SK-N-SH (cell line): ENCODE measurements around the gene ELMO2. TPM values are rescaled to one million over a fixed set of nuclear protein-coding genes. Genes with fewer than 3 reads are reported as not detected.
"Not testable (repeated sequence)": the region's sequence is repeated elsewhere in the genome, so short reads cannot be mapped to it uniquely, and the experiment has no call there.

ENCODE experiments used
- CTCF ChIA-PET: fragments of 300-600, 350-600 bp; formaldehyde crosslinking; extraction: SDS; loops from one replicate; lab custom pipeline; 2021; lab: Yijun Ruan, JAX
- POLR2A ChIA-PET: fragments of 350-600 bp; sonication (Branson Sonifier 250); formaldehyde crosslinking; extraction: SDS; loops from one replicate; lab custom pipeline; 2020; ENCODE audit warnings: antibody characterized with exemption, inconsistent platforms; lab: Yijun Ruan, JAX
- DNase-seq: peaks from one replicate; pipeline ENCODE4 v3.0.0; 2012
- H2AFZ ChIP-seq: fragments of 200-600 bp; sonication (generic); 2 replicates; pipeline ENCODE4 v1.8.1; 2016; ENCODE audit warnings: antibody characterized with exemption, mild to moderate bottlenecking, low read depth
- H3F3A ChIP-seq: fragments of 200-600 bp; sonication (generic); replicated peaks from 2 replicates; pipeline ENCODE3; 2016; ENCODE audit warnings: antibody characterized with exemption, mild to moderate bottlenecking; ENCODE audit not compliant: insufficient read depth
- H3K27ac ChIP-seq, 2 experiments: fragments of 200-500 bp in 1 of 2; fragments of 200-600 bp in 1 of 2; sonication (Bioruptor generic) in 1 of 2; sonication (generic), shearing (Covaris generic) in 1 of 2; 2 replicates each; pipeline versions ENCODE4 v1.5.1 to v1.6.1; 2014 to 2016; ENCODE audit warnings: low read depth in 2 of 2, inconsistent platforms in 1 of 2, low read length in 1 of 2, mild to moderate bottlenecking in 1 of 2, mixed read lengths in 1 of 2
- H3K27me3 ChIP-seq: fragments of 200-600 bp; sonication (generic), shearing (Covaris generic); 2 replicates; pipeline ENCODE4 v1.6.1; 2016; ENCODE audit warnings: mixed run types; ENCODE audit not compliant: insufficient read depth
- H3K36me3 ChIP-seq, 2 experiments: fragments of 200-500 bp in 1 of 2; fragments of 200-600 bp in 1 of 2; sonication (Bioruptor generic) in 1 of 2; sonication (generic) in 1 of 2; replicated peaks in 1 of 2; 2 replicates each; pipeline versions ENCODE3 to v1.5.1; 2014 to 2016; ENCODE audit warnings: low read length in 1 of 2, mild to moderate bottlenecking in 1 of 2; ENCODE audit not compliant: insufficient read depth in 2 of 2, control insufficient read depth in 1 of 2
- H3K4me1 ChIP-seq, 2 experiments: fragments of 200-500 bp in 1 of 2; fragments of 200-600 bp in 1 of 2; sonication (Bioruptor generic) in 1 of 2; sonication (generic), shearing (Covaris generic) in 1 of 2; 2 replicates each; pipeline versions ENCODE4 v1.5.1 to v1.6.1; 2014 to 2016; ENCODE audit warnings: low read depth in 1 of 2, low read length in 1 of 2, mixed run types in 1 of 2; ENCODE audit not compliant: insufficient read depth in 2 of 2, control insufficient read depth in 1 of 2
- H3K4me2 ChIP-seq: fragments of 200-600 bp; sonication (generic), shearing (Covaris generic); 2 replicates; pipeline ENCODE4 v1.6.1; 2017; ENCODE audit warnings: mixed run types
- H3K4me3 ChIP-seq, 2 experiments: fragments of 200-500 bp in 1 of 2; fragments of 200-600 bp in 1 of 2; sonication (Bioruptor generic) in 1 of 2; sonication (generic), shearing (Covaris generic) in 1 of 2; 2 replicates each; pipeline versions ENCODE4 v1.5.1 to v1.8.1; 2014 to 2016; ENCODE audit warnings: low read depth in 2 of 2, inconsistent platforms in 1 of 2, low read length in 1 of 2, mild to moderate bottlenecking in 1 of 2, mixed read lengths in 1 of 2, moderate library complexity in 1 of 2
- H3K79me2 ChIP-seq: fragments of 200-600 bp; sonication (generic); 2 replicates; pipeline ENCODE4 v1.8.1; 2017; ENCODE audit warnings: mild to moderate bottlenecking; ENCODE audit not compliant: insufficient read depth
- H3K9ac ChIP-seq: fragments of 200-600 bp; sonication (generic); 2 replicates; pipeline ENCODE4 v1.6.1; 2017; ENCODE audit warnings: mixed run types
- H3K9me2 ChIP-seq: fragments of 200-600 bp; sonication (generic); 2 replicates; pipeline ENCODE4 v1.6.1; 2017; ENCODE audit warnings: mixed run types
- H3K9me3 ChIP-seq: fragments of 200-600 bp; sonication (generic); 2 replicates; pipeline ENCODE4 v1.6.1; 2017; ENCODE audit warnings: mixed run types, mild to moderate bottlenecking, moderate library complexity
- H4K20me1 ChIP-seq: fragments of 200-600 bp; sonication (generic); 2 replicates; pipeline ENCODE4 v1.6.1; 2017; ENCODE audit warnings: mild to moderate bottlenecking, mixed run types; ENCODE audit not compliant: insufficient read depth
- FOXM1 ChIP-seq: IDR thresholded peaks from 2 replicates; pipeline ENCODE4 v1.4.0; 2012; ENCODE audit warnings: low read depth, mild to moderate bottlenecking
- GABPA ChIP-seq: IDR thresholded peaks from 2 replicates; pipeline ENCODE4 v1.4.0; 2012; ENCODE audit warnings: low read depth, mild to moderate bottlenecking
- GATA2 ChIP-seq: sonication (generic); formaldehyde crosslinking; IDR thresholded peaks from 2 replicates; pipeline ENCODE4 v1.5.0; 2020; ENCODE audit warnings: mild to moderate bottlenecking, missing genetic modification reagents
- RAD21 ChIP-seq: IDR thresholded peaks from 2 replicates; pipeline ENCODE4 v1.6.1; 2012; ENCODE audit warnings: mild to moderate bottlenecking, low read length
- TCF12 ChIP-seq: IDR thresholded peaks from 2 replicates; pipeline ENCODE4 v1.4.0; 2012
- TEAD4 ChIP-seq: IDR thresholded peaks from 2 replicates; pipeline ENCODE4 v1.4.0; 2012; ENCODE audit warnings: mild to moderate bottlenecking, borderline replicate concordance; ENCODE audit not compliant: insufficient read depth
- USF2 ChIP-seq: fragments of 150-350 bp; IDR thresholded peaks from 2 replicates; pipeline ENCODE4 v1.6.1; 2017; ENCODE audit warnings: antibody characterized with exemption, low read length, low read depth, borderline replicate concordance
- WGBS: methylation state at CpG from one replicate; pipeline ENCODE4 v1.1.6; 2017; ENCODE audit warnings: low lambda C conversion rate; 5-methylcytosine and 5-hydroxymethylcytosine counted together
- polyA plus RNA-seq, 3 experiments: library from polyadenylated mRNA; depleted of rRNA; stranded (reverse); fragments of >200 nt; gene quantifications; 2 replicates each; pipeline ENCODE4 v1.2.3, GENCODE V29; 2012
- TF ChIP-seq, protein P1 (sequence below): fragments of 200-600 bp; sonication (generic); IDR thresholded peaks from 2 replicates; pipeline ENCODE4 v1.6.1; 2017; ENCODE audit warnings: antibody characterized with exemption, mild to moderate bottlenecking, moderate library complexity
- TF ChIP-seq, protein P2 (sequence below): IDR thresholded peaks from 2 replicates; pipeline ENCODE4 v1.6.1; 2012; ENCODE audit warnings: mild to moderate bottlenecking, low read depth, low read length, moderate library complexity

The ELMO2 gene
- polyA plus RNA-seq, 1 of the 3 experiments (the other 2 are of a cell fraction), result 32.1 TPM

- H3K79me2 ChIP-seq, H3K9me2 ChIP-seq, H3K9ac ChIP-seq, DNase-seq, H4K20me1 ChIP-seq, H3K27ac ChIP-seq, H3F3A ChIP-seq, POLR2A ChIA-PET, H3K27me3 ChIP-seq, H2AFZ ChIP-seq, H3K4me2 ChIP-seq, H3K4me1 ChIP-seq, H3K4me3 ChIP-seq, H3K9me3 ChIP-seq: not testable (repeated sequence)
- peaks cover 59 to 89% of the 10 kb centered on the region in 2 experiments for H3K36me3 ChIP-seq
- CTCF ChIA-PET, result interaction anchor here (0.8 to 1.8 kb wide), 3 partner anchors 9 to 51 kb away, joined by 3 to 5 read pairs (median 3); no protein-coding TSS in a partner anchor
- WGBS, result 91% methylated on average over 3 of the region's 3 CpGs
Measured at GRCh38 chr20:46387054-46387453, 19.4 kb downstream of the ELMO2 start.

GRCh38 chr20:46378412-46379009, 27.9 kb downstream of the ELMO2 start:
- H3K9me2 ChIP-seq, result no peaks in the 10 kb centered on the region
- no peaks in the 10 kb centered on the region for H3K79me2 ChIP-seq
- peaks cover 42 to 88% of the 10 kb centered on the region in 2 experiments for H3K36me3 ChIP-seq
- H3F3A ChIP-seq, result no peaks in the 10 kb centered on the region
- H3K9ac ChIP-seq, result no peak overlapping the region
- ChIA-PET POLR2A (no interaction called here), CTCF (interaction anchor here (0.7 to 1.4 kb wide), 5 partner anchors 8 to 257 kb away, joined by 3 to 4 read pairs (median 3); no protein-coding TSS in a partner anchor)
- H2AFZ ChIP-seq, result no peak overlapping the region
- H3K4me3 ChIP-seq, result no peak overlapping the region
- no peak overlapping the region for H3K4me2 ChIP-seq
- no peaks in the 10 kb centered on the region for H3K9me3 ChIP-seq
- WGBS, result 86% methylated on average over 2 of the region's 2 CpGs
- TF ChIP-seq TCF12 (no peak), GABPA (no peak), FOXM1 (no peak), GATA2 (no peak), TEAD4 (no peak), RAD21 (no peak), USF2 (no peak)
- TF ChIP-seq, protein P1, sequence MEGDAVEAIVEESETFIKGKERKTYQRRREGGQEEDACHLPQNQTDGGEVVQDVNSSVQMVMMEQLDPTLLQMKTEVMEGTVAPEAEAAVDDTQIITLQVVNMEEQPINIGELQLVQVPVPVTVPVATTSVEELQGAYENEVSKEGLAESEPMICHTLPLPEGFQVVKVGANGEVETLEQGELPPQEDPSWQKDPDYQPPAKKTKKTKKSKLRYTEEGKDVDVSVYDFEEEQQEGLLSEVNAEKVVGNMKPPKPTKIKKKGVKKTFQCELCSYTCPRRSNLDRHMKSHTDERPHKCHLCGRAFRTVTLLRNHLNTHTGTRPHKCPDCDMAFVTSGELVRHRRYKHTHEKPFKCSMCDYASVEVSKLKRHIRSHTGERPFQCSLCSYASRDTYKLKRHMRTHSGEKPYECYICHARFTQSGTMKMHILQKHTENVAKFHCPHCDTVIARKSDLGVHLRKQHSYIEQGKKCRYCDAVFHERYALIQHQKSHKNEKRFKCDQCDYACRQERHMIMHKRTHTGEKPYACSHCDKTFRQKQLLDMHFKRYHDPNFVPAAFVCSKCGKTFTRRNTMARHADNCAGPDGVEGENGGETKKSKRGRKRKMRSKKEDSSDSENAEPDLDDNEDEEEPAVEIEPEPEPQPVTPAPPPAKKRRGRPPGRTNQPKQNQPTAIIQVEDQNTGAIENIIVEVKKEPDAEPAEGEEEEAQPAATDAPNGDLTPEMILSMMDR, result no peak
- TF ChIP-seq, protein P2, sequence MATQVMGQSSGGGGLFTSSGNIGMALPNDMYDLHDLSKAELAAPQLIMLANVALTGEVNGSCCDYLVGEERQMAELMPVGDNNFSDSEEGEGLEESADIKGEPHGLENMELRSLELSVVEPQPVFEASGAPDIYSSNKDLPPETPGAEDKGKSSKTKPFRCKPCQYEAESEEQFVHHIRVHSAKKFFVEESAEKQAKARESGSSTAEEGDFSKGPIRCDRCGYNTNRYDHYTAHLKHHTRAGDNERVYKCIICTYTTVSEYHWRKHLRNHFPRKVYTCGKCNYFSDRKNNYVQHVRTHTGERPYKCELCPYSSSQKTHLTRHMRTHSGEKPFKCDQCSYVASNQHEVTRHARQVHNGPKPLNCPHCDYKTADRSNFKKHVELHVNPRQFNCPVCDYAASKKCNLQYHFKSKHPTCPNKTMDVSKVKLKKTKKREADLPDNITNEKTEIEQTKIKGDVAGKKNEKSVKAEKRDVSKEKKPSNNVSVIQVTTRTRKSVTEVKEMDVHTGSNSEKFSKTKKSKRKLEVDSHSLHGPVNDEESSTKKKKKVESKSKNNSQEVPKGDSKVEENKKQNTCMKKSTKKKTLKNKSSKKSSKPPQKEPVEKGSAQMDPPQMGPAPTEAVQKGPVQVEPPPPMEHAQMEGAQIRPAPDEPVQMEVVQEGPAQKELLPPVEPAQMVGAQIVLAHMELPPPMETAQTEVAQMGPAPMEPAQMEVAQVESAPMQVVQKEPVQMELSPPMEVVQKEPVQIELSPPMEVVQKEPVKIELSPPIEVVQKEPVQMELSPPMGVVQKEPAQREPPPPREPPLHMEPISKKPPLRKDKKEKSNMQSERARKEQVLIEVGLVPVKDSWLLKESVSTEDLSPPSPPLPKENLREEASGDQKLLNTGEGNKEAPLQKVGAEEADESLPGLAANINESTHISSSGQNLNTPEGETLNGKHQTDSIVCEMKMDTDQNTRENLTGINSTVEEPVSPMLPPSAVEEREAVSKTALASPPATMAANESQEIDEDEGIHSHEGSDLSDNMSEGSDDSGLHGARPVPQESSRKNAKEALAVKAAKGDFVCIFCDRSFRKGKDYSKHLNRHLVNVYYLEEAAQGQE, result no peak
- H3K27ac ChIP-seq, result no peak overlapping the region
- H3K27me3 ChIP-seq, result no peaks in the 10 kb centered on the region
- no peaks in the 10 kb centered on the region for H3K4me1 ChIP-seq
- no peaks in the 10 kb centered on the region for H4K20me1 ChIP-seq
- no peak for DNase-seq
